ENCODE data around the gene DNAH14.

DNAH14 gene

GRCh38 chr1:225406976-225407725 lies 477.7 kb downstream of the DNAH14 start:
- DNase-seq (ENCODE audit: low read depth in 2 of 2), result no peak

GRCh38 chr1:225407755-225408154 lies 478.3 kb downstream of the DNAH14 start:
- DNase-seq (ENCODE audit: low read depth in 2 of 2), result no peak

DNA sequence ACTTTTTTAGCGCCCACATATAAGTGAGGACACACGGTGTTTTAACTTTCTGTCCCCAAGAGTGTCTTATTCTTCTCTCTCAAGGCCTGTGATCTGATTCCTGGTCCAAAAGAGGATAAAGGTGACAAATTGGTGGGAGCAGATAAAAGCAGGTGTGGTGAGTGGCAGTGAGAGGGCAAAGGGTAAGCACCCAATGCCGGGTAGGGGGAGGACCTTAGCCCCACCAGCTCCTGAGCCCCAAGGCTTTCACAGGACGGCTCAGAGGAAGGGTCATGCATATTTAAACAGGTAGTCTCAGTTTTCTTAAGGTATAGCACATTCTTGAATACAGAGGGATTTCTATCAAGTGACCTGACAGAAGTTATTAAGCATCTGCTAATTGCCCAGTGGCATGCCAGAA lies 478.8 kb downstream of the DNAH14 start:
- DNase-seq (ENCODE audit: low read depth in 2 of 2), result no peak

DNA sequence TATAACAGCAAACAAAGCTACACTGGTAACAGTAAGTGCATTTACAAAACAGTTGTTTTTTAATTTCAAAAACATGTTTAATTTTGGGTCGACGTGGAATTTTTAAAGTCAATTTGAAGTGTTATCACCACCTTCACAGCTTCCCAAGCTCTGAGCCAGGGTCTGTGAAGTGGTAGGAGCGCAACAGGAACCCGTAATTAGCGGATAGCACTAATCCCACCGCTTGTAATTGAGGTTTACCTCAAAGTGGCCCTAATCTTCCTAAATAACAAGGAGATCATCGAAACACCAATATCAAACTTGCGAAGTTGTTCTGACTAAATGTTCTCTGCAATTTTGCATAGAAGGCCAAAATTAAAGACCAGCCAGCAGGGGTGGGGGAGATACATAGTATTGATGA lies 479.6 kb downstream of the DNAH14 start:
- no peak for DNase-seq (ENCODE audit: low read depth in 2 of 2)

DNA sequence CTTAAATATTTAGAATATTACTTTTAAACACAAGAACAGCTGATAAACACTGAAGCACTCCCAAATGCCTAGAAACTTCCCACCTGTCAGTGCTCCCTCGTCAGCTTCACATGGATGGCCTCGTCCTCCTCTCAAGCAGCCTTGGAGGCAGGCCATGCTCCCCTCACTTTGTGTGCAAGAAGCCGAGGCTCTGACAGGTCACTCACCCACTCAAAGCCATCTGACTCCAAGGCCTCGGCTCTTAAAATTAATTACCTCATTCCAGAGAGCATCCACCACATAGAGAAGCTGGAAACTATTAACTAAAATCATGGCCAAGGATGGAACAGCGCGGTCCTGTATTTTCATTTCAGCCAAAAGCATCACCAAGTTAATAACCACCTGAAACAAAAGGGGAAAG lies 480.6 kb downstream of the DNAH14 start:
- DNase-seq (ENCODE audit: low read depth in 2 of 2), result no peak

- DNase-seq (ENCODE audit: low read depth in 2 of 2), result no peak
Observed at GRCh38 chr1:225412321-225412720, 482.8 kb downstream of the DNAH14 start.

GRCh38 chr1:225412803-225413351 lies 483.4 kb downstream of the DNAH14 start:
- DNase-seq (ENCODE audit: low read depth in 2 of 2), result no peak

GRCh38 chr1:225413708-225414375 lies 484.4 kb downstream of the DNAH14 start:
- no peak for DNase-seq (ENCODE audit: low read depth in 2 of 2)

- DNase-seq (ENCODE audit: low read depth in 2 of 2), result no peak
Observed at GRCh38 chr1:225415307-225415706, 485.8 kb downstream of the DNAH14 start.

DNA sequence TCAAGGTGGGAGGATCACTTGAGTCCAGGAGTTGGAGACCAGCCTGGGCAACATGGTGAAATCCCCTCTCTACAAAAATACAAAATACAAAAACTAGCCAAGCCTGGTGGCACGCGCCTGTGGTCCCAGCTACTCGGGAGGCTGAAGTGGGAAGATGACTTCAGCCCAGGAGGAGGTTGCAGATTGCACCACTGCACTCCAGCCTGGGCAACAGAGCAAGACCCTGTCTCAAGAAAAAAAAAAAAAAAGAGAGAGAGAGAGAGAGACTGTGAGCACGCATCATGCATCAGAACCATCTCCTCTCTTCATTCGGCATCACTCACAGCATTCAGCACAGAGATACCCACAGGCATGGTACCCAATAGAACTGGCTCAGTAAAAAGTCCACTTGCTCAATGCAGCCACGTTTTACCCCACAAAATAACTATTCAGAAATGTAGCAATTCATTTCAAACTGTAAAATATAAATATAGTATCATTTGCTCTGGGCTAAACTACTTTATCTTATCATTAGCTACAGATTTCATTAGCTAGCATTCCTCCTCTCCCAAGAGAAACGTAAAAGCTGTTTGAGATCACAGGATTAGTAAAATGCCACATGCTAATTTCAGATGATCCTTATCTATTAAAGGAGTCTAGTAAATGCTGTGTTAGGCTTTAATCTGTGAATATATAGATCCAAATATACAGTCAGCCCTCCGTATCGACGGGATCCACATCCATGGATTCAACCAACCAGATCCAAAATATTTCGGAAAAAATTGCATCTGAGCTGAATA lies 486.7 kb downstream of the DNAH14 start:
- no peak for DNase-seq (ENCODE audit: low read depth in 2 of 2)

DNA sequence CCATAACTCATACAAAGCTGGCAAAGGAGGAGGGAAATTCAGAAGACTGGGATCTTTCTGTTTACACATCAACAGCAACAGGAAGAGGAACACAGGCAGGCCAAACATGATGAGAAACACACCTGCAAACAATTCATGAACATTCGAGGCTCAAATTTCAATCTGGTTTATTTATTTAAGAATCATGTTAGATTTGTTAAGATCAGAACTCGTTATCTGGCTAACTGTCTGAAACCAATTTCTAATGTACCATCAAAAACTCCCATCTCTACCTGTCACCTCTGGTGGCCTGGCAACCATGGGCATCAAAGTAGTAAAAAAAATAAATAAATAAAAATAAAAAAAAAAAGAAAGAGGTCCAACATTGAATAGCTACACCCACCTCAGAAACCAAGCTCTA lies 488.6 kb downstream of the DNAH14 start:
- DNase-seq (ENCODE audit: low read depth in 2 of 2), result no peak

DNA sequence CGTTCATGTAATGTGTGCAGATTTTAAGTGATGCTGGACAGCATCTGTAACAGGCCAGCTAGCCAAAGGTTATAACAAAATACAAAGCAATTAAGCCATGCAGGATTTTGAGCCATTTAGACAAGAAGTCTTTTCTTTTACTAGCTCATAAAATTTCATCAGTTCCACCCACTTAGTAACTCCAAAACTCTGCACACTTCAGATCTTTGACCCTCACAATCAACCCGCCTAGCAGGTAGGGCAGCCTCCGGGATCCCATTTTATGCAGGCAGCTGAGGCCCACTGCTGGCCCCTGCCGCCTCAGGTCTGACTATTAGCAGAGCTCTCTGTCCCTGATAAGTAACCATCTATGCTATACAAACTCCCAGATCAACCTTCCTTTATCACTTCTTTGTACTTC lies 489.1 kb downstream of the DNAH14 start:
- DNase-seq (ENCODE audit: low read depth in 2 of 2), result no peak

GRCh38 chr1:225422031-225422605 lies 492.6 kb downstream of the DNAH14 start:
- no peak for DNase-seq (ENCODE audit: low read depth in 2 of 2)

DNA sequence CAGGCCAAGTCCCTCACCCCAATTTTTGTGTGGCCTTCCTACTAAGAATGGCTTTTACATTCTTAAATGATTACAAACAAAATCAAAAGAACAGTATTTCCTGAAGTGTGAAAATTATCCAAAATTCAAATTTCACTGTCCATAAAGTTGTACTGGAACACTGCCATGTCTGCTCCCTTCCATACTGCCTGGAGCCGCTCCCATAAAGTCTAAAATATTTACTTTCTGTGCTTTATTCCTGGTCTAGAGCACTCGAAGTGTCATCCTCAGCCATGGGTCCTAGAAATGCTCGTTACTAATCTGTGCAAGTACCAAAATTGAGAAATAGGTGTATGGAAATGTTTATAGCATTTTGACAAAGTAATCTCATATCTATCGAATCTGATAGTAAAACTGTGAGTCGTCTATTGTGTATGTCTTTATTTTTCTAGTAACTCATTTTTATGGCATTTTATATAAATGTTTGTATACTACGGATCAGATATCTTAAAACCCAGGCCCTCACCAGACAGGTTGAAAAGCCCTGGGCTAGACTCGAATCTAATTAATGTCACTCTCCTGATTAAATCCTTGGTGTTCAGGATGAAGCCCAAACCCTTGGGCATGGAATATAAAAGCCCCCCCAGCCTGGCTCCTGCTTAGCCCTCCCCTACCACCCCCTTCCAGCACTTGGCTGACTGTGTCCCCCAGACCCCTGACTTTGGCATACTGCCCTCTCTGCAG lies 493.5 kb downstream of the DNAH14 start:
- DNase-seq (ENCODE audit: low read depth in 2 of 2), result no peak

DNA sequence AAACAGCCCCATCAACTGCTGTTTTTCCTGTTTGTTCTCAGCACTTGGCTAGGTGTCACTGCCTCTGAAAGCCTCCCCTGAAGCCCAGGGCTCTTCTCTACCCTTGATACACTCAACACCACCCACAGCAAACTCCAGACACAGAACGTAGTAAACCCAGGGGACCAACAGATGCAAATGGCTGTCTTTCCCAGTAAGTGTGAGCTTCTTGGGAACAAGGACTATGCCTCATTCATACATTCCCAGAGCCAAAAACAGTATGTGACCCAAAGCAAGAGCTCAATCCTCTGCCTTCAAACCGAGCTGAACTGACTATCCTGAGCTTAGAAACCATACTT lies 494.0 kb downstream of the DNAH14 start:
- DNase-seq (ENCODE audit: low read depth in 2 of 2), result no peak

DNA sequence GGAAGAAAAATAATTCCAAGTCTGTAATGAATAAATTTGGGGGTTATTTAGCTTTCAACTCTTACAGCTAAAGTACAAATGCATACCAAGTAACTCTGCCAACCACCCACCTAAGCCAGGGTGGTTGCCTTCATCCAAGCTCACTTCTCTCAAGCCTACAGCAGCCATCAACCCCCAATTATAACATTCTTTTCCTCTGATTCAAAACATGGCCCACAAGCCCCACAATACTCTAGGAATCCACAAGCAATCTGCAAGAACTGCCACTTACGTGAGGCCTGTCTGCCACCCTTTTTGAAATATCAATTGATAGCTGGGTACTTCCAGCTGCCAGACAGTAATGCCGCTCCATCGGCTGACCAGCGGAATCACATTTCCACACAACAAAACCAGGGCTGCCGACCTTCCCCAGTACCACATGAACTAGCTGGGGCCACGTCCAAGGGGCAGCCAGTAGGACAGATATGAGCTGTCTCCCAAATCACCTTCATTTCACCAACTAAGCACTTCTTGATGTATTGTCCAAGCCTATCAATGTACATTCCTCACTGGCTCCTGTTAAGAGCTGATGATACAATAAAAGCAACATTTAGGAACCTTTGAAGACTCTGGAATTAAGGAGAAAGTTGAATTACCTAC lies 495.2 kb downstream of the DNAH14 start:
- no peak for DNase-seq (ENCODE audit: low read depth in 2 of 2)

GRCh38 chr1:225425201-225425786 lies 495.8 kb downstream of the DNAH14 start:
- no peak for DNase-seq (ENCODE audit: low read depth in 2 of 2)

GRCh38 chr1:225426395-225427234 lies 497.1 kb downstream of the DNAH14 start:
- DNase-seq (ENCODE audit: low read depth in 2 of 2), result peak in 1 of 2 donors; percentile 15

DNA sequence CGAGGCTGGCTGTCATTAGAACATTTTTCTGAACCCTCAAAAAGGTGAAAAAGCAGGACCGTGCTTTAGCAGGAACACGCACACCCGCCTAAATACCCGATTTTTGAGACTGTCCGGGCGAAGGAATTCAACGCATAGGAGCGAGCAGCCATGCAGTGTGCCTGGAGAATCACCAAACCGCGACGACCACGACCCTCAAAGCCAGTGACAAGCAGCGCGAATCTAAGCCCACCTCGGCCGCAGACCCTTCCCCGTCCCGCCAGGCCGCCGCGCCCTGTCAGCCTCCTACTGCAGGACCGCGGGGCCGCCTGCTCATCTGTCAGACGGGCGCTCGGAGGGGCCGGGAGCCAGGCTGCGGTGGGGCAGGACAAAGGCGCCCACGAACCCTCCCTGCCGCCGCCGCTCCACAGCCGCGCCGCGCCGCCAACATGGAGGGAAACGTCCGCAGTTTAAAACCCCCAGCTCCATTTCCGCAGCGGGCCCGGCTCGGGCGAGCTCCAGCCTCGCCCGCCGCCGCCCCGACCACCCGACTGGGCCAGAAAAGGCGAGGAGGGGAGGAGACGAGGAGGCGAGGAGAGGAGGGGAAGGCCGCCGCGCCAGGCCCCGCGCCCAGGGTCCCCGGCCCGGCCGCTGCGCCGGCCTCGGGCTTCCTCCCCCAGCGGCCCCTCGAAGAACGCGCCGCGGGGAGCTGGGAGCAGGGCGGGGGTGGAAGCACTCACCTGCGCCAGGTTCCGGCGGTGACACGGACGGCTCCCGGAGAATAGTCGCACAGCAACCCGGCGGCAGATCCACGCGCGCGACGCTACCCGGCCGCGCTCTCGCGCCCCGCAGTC lies 498.0 kb downstream of the DNAH14 start, which contains the start of gene LBR:
Gene LBR (minus strand): TSS at position 804 of the 833 bp plus-strand sequence. CDS start 3,963 bp downstream, outside the sequence.
- DNase-seq (ENCODE audit: low read depth in 2 of 2), result peak in 1 of 2 donors; percentile 18
